HG02571 (cell line): ENCODE results near the gene ACVR2B.

Source experiments
- ATAC-seq: cut with Tn5 transposase; IDR thresholded peaks from one replicate; pipeline ENCODE4 v1.9.1; 2021; ENCODE audit warnings: mild to moderate bottlenecking, moderate library complexity; ENCODE audit not compliant: unreplicated experiment

The ACVR2B gene

GRCh38 chr3:38457111-38458003 lies 3.7 kb downstream of the ACVR2B start:
- ATAC-seq, result no peak

- ATAC-seq, result no peak
Measured at GRCh38 chr3:38458796-38459498, 5.3 kb downstream of the ACVR2B start.

- ATAC-seq, result no peak
Measured at GRCh38 chr3:38459499-38460048, 5.9 kb downstream of the ACVR2B start.

GRCh38 chr3:38460377-38461270 lies 6.9 kb downstream of the ACVR2B start:
- no peak for ATAC-seq

- no peak for ATAC-seq
Measured at GRCh38 chr3:38465588-38466154, 12.0 kb downstream of the ACVR2B start.

GRCh38 chr3:38468765-38469164 lies 15.1 kb downstream of the ACVR2B start:
- no peak for ATAC-seq

- ATAC-seq, result no peak
Measured at GRCh38 chr3:38469852-38470251, 16.2 kb downstream of the ACVR2B start.

DNA sequence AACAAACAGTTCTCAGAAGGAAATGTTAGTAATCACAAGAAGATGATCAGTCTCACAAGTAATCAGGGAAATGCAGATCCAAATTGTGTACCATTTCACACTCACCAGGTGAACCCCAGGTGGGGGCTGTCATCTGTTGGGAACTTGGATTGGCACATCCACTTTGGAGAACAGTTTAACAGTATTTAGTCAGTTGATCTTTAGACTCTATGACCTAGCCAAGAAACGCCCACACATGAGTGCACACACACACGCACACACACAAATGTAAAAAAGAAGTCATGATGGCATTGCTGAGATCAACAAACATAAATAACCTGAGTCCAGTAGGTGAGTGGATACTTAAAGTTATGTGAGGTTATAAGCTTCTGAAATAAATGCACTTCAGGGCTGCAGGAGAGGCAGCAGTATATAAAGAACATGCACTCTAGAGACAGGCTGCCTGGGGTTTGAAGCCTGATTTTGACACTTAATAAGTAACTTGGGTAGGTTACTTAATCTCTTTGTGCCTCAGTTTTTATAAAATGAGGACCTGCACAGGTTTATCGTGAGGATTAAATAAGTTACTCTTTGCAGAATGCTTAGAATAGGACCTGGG lies 17.7 kb downstream of the ACVR2B start:
- no peak for ATAC-seq

DNA sequence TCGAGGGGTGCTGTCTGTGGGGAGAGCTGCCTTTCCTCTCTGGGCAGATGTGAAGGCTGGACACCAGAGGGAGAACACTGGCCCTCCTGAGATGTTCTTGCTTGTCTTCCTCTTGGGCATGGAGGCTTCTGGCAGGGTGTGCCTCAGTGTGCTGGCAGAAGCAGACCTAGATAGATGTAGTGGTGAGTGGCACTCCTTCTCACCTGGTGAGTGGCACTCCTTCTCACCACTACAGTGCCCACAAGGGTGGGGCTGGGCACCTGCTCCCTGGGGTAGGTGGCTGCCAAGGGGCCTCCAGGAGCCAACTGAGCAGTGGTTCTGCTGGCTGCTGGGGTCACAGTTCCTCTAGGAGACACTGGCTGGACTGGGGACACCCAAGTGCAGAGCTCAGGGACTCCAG lies 18.7 kb downstream of the ACVR2B start:
- no peak for ATAC-seq

DNA sequence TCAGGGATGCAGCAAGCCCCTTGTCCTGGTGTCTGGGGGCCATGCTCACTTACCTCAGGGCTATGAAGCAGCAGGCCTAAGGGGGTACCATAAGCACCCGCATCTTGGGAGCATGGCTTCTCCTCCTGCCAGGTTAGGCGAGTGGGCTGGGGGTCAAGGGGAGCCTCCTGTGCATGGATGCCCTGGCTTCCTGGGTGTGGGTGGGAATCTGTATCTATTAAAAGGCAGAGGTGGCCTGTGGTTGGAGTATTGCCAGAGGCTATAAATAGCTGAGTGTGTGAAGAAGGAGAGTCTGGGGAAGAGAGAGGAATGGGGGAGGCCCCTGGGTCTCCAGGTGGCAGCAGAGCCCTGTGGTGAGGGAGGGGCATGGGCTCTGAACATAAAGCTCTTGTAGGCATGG lies 19.5 kb downstream of the ACVR2B start:
- ATAC-seq, result no peak

- no peak for ATAC-seq
Measured at GRCh38 chr3:38474928-38475605, 21.4 kb downstream of the ACVR2B start.

GRCh38 chr3:38475716-38476115 lies 22.0 kb downstream of the ACVR2B start:
- ATAC-seq, result no peak

DNA sequence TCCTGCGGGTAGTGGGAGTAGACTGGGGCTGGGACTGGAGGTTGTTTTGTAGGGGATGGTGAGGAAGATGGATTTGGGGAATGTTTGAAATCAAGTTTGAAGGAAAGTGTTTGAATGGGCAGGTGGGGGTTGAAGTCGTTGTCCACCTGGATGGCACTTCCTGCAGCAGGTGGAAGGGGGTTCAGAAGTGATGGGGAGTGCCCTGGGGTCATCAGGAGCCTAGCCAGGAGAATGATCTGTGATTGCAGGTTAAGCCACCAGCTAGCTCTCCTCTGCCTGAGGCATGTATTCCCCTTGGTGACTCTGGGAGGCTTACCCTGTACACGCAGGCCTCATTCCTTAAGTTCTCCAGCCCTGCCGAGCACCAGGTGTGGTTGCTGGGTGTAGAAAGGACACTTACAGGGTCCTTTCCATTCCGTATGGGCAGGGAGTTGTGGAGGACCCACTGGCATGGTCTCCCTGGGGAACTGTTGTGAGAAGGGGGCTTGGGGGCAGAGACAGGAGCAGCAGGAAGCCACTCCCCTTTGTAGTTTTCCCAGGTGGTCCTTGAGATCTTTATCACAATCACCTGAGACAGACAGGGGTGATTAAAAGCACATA lies 22.6 kb downstream of the ACVR2B start:
- no peak for ATAC-seq

- ATAC-seq, result no peak
Measured at GRCh38 chr3:38477057-38477820, 23.5 kb downstream of the ACVR2B start.

DNA sequence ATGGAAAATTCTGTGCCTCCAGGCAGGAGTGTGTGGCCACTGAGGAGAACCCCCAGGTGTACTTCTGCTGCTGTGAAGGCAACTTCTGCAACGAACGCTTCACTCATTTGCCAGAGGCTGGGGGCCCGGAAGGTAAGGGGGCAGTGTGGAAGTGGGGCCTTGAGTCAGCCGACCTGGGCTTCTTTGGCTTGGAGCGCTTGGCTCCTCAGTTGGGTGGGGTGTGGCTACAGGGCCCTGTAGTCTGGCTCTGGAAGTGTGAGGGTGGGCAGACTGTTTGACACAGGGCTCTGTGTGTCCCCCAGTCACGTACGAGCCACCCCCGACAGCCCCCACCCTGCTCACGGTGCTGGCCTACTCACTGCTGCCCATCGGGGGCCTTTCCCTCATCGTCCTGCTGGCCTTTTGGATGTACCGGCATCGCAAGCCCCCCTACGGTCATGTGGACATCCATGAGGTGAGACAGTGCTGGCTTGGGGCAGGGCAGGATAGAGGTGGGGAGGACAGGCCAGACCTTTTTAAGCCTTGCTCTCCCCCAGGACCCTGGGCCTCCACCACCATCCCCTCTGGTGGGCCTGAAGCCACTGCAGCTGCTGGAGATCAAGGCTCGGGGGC lies 24.3 kb downstream of the ACVR2B start:
- no peak for ATAC-seq

DNA sequence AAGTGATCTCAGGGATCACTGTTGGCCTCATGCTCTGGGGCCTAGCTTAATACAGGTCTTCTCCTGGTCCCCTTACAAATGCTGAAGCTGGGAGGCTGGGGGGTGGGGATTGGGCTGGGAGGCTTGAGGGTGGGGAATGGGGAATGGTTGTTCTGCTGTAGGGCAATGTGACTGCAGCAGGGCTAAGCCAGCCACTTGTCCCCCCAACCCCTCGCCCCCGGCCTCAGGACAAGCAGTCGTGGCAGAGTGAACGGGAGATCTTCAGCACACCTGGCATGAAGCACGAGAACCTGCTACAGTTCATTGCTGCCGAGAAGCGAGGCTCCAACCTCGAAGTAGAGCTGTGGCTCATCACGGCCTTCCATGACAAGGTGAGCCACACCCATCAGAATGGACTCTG lies 25.2 kb downstream of the ACVR2B start:
- no peak for ATAC-seq

- peak; percentile 69 for ATAC-seq
Measured at GRCh38 chr3:38479431-38480092, 25.9 kb downstream of the ACVR2B start.

GRCh38 chr3:38480093-38480445 lies 26.4 kb downstream of the ACVR2B start:
- no peak for ATAC-seq
